H1 (cell line): ENCODE data around the gene CRAT. TPM values are rescaled to one million over a fixed set of nuclear protein-coding genes. Genes with fewer than 3 reads are reported as not detected.

Experiments used
- CTCF ChIA-PET: fragments of 300-600 bp; sonication (Branson Sonifier 250); formaldehyde crosslinking; loops from one replicate; lab custom pipeline; 2021; ENCODE audit not compliant: partially characterized antibody; lab: Charles Lee
- POLR2A ChIA-PET: fragments of 300-600 bp; sonication (Branson Sonifier 250); formaldehyde crosslinking; loops from one replicate; lab custom pipeline; 2021; ENCODE audit warnings: inconsistent platforms; ENCODE audit not compliant: partially characterized antibody; lab: Charles Lee
- DNase-seq, 2 experiments: peaks; one replicate each; pipeline versions ENCODE4 v3.0.0 to v3.0.0-alpha.2; 2010 to 2022; ENCODE audit warnings: low spot score in 2 of 2, low read depth in 1 of 2, mixed read lengths in 1 of 2
- FAIRE-seq: peaks from 2 replicates; lab custom pipeline; 2011; peaks lifted over from hg19 to GRCh38; lab: Jason Lieb, UNC
- H2AFZ ChIP-seq: 2 replicates; pipeline ENCODE4 v1.8.1; 2012; ENCODE audit warnings: low read length, inconsistent platforms
- H2AK5ac ChIP-seq: 2 replicates; pipeline ENCODE4 v1.6.1; 2013; ENCODE audit warnings: low read depth, low read length
- H2BK120ac ChIP-seq: replicated peaks from 2 replicates; pipeline ENCODE3; 2013; ENCODE audit warnings: low read depth, low read length, inconsistent platforms
- H2BK12ac ChIP-seq: 2 replicates; pipeline ENCODE4 v1.6.1; 2013; ENCODE audit warnings: low read depth, low read length
- H2BK15ac ChIP-seq: 2 replicates; pipeline ENCODE4 v1.6.1; 2013; ENCODE audit warnings: low read length
- H2BK20ac ChIP-seq: 2 replicates; pipeline ENCODE4 v1.6.1; 2013; ENCODE audit warnings: low read length
- H2BK5ac ChIP-seq: 2 replicates; pipeline ENCODE4 v1.6.1; 2013; ENCODE audit warnings: low read depth, low read length
- H3K14ac ChIP-seq: 2 replicates; pipeline ENCODE4 v1.6.1; 2013; ENCODE audit warnings: inconsistent platforms; ENCODE audit not compliant: insufficient read length
- H3K18ac ChIP-seq: 2 replicates; pipeline ENCODE4 v1.6.1; 2013; ENCODE audit warnings: low read length; ENCODE audit errors: extremely low read depth
- H3K23ac ChIP-seq: 2 replicates; pipeline ENCODE4 v1.6.1; 2013; ENCODE audit warnings: inconsistent platforms; ENCODE audit not compliant: insufficient read length
- H3K23me2 ChIP-seq: 2 replicates; pipeline ENCODE4 v1.6.1; 2013; ENCODE audit warnings: low read depth, low read length
- H3K27ac ChIP-seq: 2 replicates; pipeline ENCODE4 v1.6.1; 2011; ENCODE audit warnings: low read depth, low read length, inconsistent platforms
- H3K27me3 ChIP-seq, 4 experiments: replicated peaks in 1 of 4; 1 replicate in 1 of 4; 2 replicates in 3 of 4; pipeline versions ENCODE4 v1.6.1 to v1.8.1; 2011 to 2013; ENCODE audit warnings: low read length in 3 of 4, mild to moderate bottlenecking in 3 of 4, inconsistent platforms in 2 of 4, mixed read lengths in 2 of 4, moderate library complexity in 1 of 4; ENCODE audit not compliant: control insufficient read depth in 3 of 4, insufficient read depth in 3 of 4; ENCODE audit errors: extremely low read depth in 1 of 4
- H3K36me3 ChIP-seq, 4 experiments: 2 replicates each; pipeline versions ENCODE4 v1.6.1 to v1.8.1; 2011 to 2013; ENCODE audit warnings: mild to moderate bottlenecking in 4 of 4, low read length in 3 of 4, moderate library complexity in 2 of 4, control low read depth in 1 of 4, inconsistent platforms in 1 of 4; ENCODE audit not compliant: insufficient read depth in 4 of 4, control insufficient read depth in 2 of 4
- H3K4ac ChIP-seq: replicated peaks from 2 replicates; pipeline ENCODE3; 2013; ENCODE audit warnings: low read length, low read depth, mixed read lengths, inconsistent platforms; ENCODE audit not compliant: insufficient read length
- H3K4me1 ChIP-seq, 4 experiments: replicated peaks in 1 of 4; 1 replicate in 1 of 4; 2 replicates in 3 of 4; pipeline versions ENCODE4 v1.6.1 to v1.8.1; 2011 to 2013; ENCODE audit warnings: low read length in 3 of 4, inconsistent platforms in 2 of 4, mixed read lengths in 1 of 4; ENCODE audit not compliant: insufficient read depth in 4 of 4, control insufficient read depth in 3 of 4
- H3K4me2 ChIP-seq, 2 experiments: 2 replicates each; pipeline versions ENCODE4 v1.6.1 to v1.8.1; 2011 to 2013; ENCODE audit warnings: low read depth in 2 of 2, low read length in 2 of 2, control low read depth in 1 of 2, inconsistent platforms in 1 of 2, mild to moderate bottlenecking in 1 of 2; ENCODE audit not compliant: insufficient read depth in 1 of 2
- H3K4me3 ChIP-seq, 4 experiments: fragments of 200-600, 300-600 bp in 1 of 4; sonication (generic), shearing (Covaris generic), sonication (Bioruptor Twin) in 1 of 4; 2 replicates each; pipeline versions ENCODE4 v1.5.1 to v1.8.1; 2011 to 2016; ENCODE audit warnings: low read length in 4 of 4, low read depth in 3 of 4, control low read depth in 2 of 4, inconsistent platforms in 2 of 4, mild to moderate bottlenecking in 2 of 4, mixed read lengths in 1 of 4, moderate library complexity in 1 of 4; ENCODE audit not compliant: insufficient read depth in 2 of 4; ENCODE audit errors: extremely low read depth in 1 of 4
- H3K56ac ChIP-seq: replicated peaks from 2 replicates; pipeline ENCODE3; 2013; ENCODE audit warnings: low read depth, mild to moderate bottlenecking, mixed read lengths, low read length, inconsistent platforms; ENCODE audit not compliant: insufficient read length
- H3K79me1 ChIP-seq: 2 replicates; pipeline ENCODE4 v1.6.1; 2013; ENCODE audit warnings: low read depth, low read length, control low read depth
- H3K79me2 ChIP-seq, 2 experiments: 2 replicates each; pipeline versions ENCODE4 v1.6.1 to v1.8.1; 2012 to 2013; ENCODE audit warnings: low read length in 2 of 2, mild to moderate bottlenecking in 2 of 2, inconsistent platforms in 1 of 2; ENCODE audit not compliant: insufficient read depth in 2 of 2, control insufficient read depth in 1 of 2
- H3K9ac ChIP-seq, 4 experiments: replicated peaks in 1 of 4; 1 replicate in 1 of 4; 2 replicates in 3 of 4; pipeline versions ENCODE4 v1.6.1 to v1.8.1; 2011 to 2013; ENCODE audit warnings: low read depth in 3 of 4, low read length in 3 of 4, control low read depth in 2 of 4, mild to moderate bottlenecking in 2 of 4, moderate library complexity in 2 of 4, inconsistent platforms in 1 of 4; ENCODE audit errors: extremely low read depth in 1 of 4
- H3K9me3 ChIP-seq, 2 experiments: 2 replicates each; pipeline versions ENCODE4 v1.6.1 to v1.8.1; 2012 to 2013; ENCODE audit warnings: mild to moderate bottlenecking in 2 of 2, moderate library complexity in 2 of 2, control low read depth in 1 of 2, inconsistent platforms in 1 of 2, low read depth in 1 of 2, low read length in 1 of 2, mixed read lengths in 1 of 2; ENCODE audit not compliant: insufficient read depth in 2 of 2
- H4K20me1 ChIP-seq, 2 experiments: replicated peaks in 1 of 2; 2 replicates each; pipeline versions ENCODE3 to v1.8.1; 2011 to 2013; ENCODE audit warnings: inconsistent platforms in 2 of 2, low read length in 2 of 2, mild to moderate bottlenecking in 1 of 2; ENCODE audit not compliant: insufficient read depth in 2 of 2, control insufficient read depth in 1 of 2
- H4K5ac ChIP-seq: 2 replicates; pipeline ENCODE4 v1.6.1; 2013; ENCODE audit warnings: low read length, low read depth, mixed read lengths, inconsistent platforms; ENCODE audit not compliant: insufficient read length
- H4K8ac ChIP-seq: 2 replicates; pipeline ENCODE4 v1.8.0; 2013; ENCODE audit warnings: mild to moderate bottlenecking, moderate library complexity, low read length, inconsistent platforms; ENCODE audit not compliant: insufficient read depth; ENCODE audit errors: extremely low read depth
- H4K91ac ChIP-seq: replicated peaks from 2 replicates; pipeline ENCODE3; 2013; ENCODE audit warnings: low read length, mixed read lengths, inconsistent platforms; ENCODE audit not compliant: insufficient read length
- CBX8 ChIP-seq: fragments of 300-800, 300-1000 bp; sonication (generic); IDR thresholded peaks from 2 replicates; pipeline ENCODE4 v1.7.1; 2016; ENCODE audit warnings: low read depth, low read length, borderline replicate concordance
- CTCF ChIP-seq, 3 experiments: IDR thresholded peaks; 1 replicate in 2 of 3; 2 replicates in 1 of 3; pipeline versions ENCODE4 v1.5.1 to v1.6.1; 2011; ENCODE audit warnings: low read length in 3 of 3, mild to moderate bottlenecking in 3 of 3, inconsistent platforms in 2 of 3, low read depth in 1 of 3, moderate library complexity in 1 of 3; ENCODE audit not compliant: insufficient read depth in 1 of 3; ENCODE audit errors: control extremely low read depth in 1 of 3
- KDM1A ChIP-seq: fragments of 200-600, 300-600 bp; sonication (generic); IDR thresholded peaks from 2 replicates; pipeline ENCODE4 v1.7.1; 2016; ENCODE audit warnings: mild to moderate bottlenecking, low read length, borderline replicate concordance
- KDM5A ChIP-seq: fragments of 200-600 bp; IDR thresholded peaks from 2 replicates; pipeline ENCODE4 v1.7.1; 2012; ENCODE audit warnings: mild to moderate bottlenecking, low read length, inconsistent platforms, mixed read lengths
- ZNF274 ChIP-seq: IDR thresholded peaks from 2 replicates; pipeline ENCODE4 v1.7.0; 2012; ENCODE audit warnings: low read length, borderline replicate concordance; ENCODE audit errors: extremely low read depth
- WGBS, 2 experiments: shearing (Covaris generic) in 1 of 2; methylation state at CpG; one replicate each; pipeline versions ENCODE4 v1.1.6 to v1.1.7; 2013 to 2015; ENCODE audit warnings: low lambda C conversion rate in 2 of 2, mixed read lengths in 2 of 2, inconsistent platforms in 1 of 2, low coverage in 1 of 2, missing lambda C conversion rate in 1 of 2; ENCODE audit not compliant: insufficient replicate concordance in 2 of 2, insufficient coverage in 1 of 2, insufficient read length in 1 of 2; ENCODE audit errors: extremely low coverage in 1 of 2, missing lambda C conversion rate in 1 of 2; 5-methylcytosine and 5-hydroxymethylcytosine counted together
- polyA plus RNA-seq, 7 experiments: library from polyadenylated mRNA; depleted of rRNA in 3 of 7; stranded (reverse) in 5 of 7; unstranded in 2 of 7; fragments of >200 nt in 5 of 7; fragments of 200-250 nt in 2 of 7; gene quantifications; 1 replicate in 5 of 7; 2 replicates in 1 of 7; 4 replicates in 1 of 7; pipeline versions ENCODE4 v1.2.1 to v1.2.3, GENCODE V29; 2011 to 2013; ENCODE audit warnings: missing spikeins in 2 of 7, mixed read lengths in 2 of 7
- total RNA-seq: library from RNA; stranded (reverse); fragmentation: NEBNext Ultra II Directional; extraction: Animal tissue kit (Norgen Biotek cat#: 25700); gene quantifications from 2 replicates; pipeline ENCODE4 v1.2.1, GENCODE V29; 2021

The CRAT gene
- total and polyA plus RNA-seq, 2 of the 8 experiments (the other 6 are each of a cell fraction or from before 2014, with no cell fraction given), result 8.2 to 17.3 TPM

GRCh38 chr9:129068990-129069861 is 41.4 kb downstream of the CRAT start:
- no peak for TF ChIP-seq KDM1A
- no peak for TF ChIP-seq ZNF274
- no peak for TF ChIP-seq CBX8
- no peak for TF ChIP-seq KDM5A
- TF ChIP-seq CTCF (IDR thresholded peaks at IDR 0.05; ENCODE audit: control extremely low read depth in 1 of 3, insufficient read depth in 1 of 3, low read depth in 1 of 3, low read length in 3 of 3), result no peak
- Histone ChIP-seq H4K20me1 (peaks cover 1 to 3% of the 10 kb centered on the region in 2 experiments), H3K4me2 (no peak overlapping the region), H2BK5ac (peak overlapping the region; percentile 16; the same call in 1 of the 2 replicates), H3K56ac (no peak overlapping the region), H3K4me3 (no peak overlapping the region), H3K9ac (no peak overlapping the region), H3K79me2 (no peaks in the 10 kb centered on the region), H3K9me3 (no peaks in the 10 kb centered on the region), H4K8ac (no peak overlapping the region; the same call in 1 of the 2 replicates), H3K27ac (no peak overlapping the region), H3K14ac (no peak overlapping the region), H3K79me1 (no peaks in the 10 kb centered on the region), H2BK12ac (no peak overlapping the region), H2BK20ac (no peak overlapping the region), H3K4me1 (peaks cover 6 to 19% (median 17%) of the 10 kb centered on the region in 4 experiments), H3K23me2 (no peaks in the 10 kb centered on the region), H2BK120ac (no peak overlapping the region), H2BK15ac (no peak overlapping the region), H2AFZ (no peak overlapping the region), H3K36me3 (peaks cover 0 to 26% (median 15%) of the 10 kb centered on the region in 4 experiments; a peak in 6 of 8 replicates), H2AK5ac (0 out of 2 replicates have a peak overlapping the region, but pooled peaks have one; percentile 13), H3K23ac (no peak overlapping the region), H3K18ac (no peak overlapping the region), H4K5ac (no peak overlapping the region), H3K27me3 (no peaks in the 10 kb centered on the region), H4K91ac (no peak overlapping the region), H3K4ac (no peak overlapping the region)
- WGBS, 2 experiments, result 88% methylated on average over 27 of the region's 31 CpGs; no CpG with 5 or more reads in 1 of the 2 experiments
- no peak for FAIRE-seq
- DNase-seq, result no peak
- ChIA-PET POLR2A (interaction anchor here (0.6 to 1.0 kb wide), 2 partner anchors 19 to 62 kb away, joined by 3 to 4 read pairs; no protein-coding TSS in a partner anchor), CTCF (interaction anchor here (1.2 kb wide), 1 partner anchor 28 kb away, joined by 3 read pairs; no protein-coding TSS in a partner anchor)
